Mucosa of stomach (tissue), 1 donor: ENCODE data around the gene MYG1.
A peak's percentile ranks its signal among the peaks of the same experiment; 100 is the strongest.

Experiments
- H3K27me3 ChIP-seq: one replicate; pipeline ENCODE4 v1.7.0; 2013; ENCODE audit warnings: mild to moderate bottlenecking, low read length; ENCODE audit not compliant: control insufficient read depth, insufficient read depth
- H3K36me3 ChIP-seq: one replicate; pipeline ENCODE4 v1.7.0; 2013; ENCODE audit warnings: low read length; ENCODE audit not compliant: control insufficient read depth, insufficient read depth
- H3K4me1 ChIP-seq: one replicate; pipeline ENCODE4 v1.7.0; 2013; ENCODE audit warnings: mild to moderate bottlenecking, low read length; ENCODE audit not compliant: control insufficient read depth, insufficient read depth
- H3K4me3 ChIP-seq: one replicate; pipeline ENCODE4 v1.7.0; 2013; ENCODE audit warnings: low read length
- H3K9ac ChIP-seq: one replicate; pipeline ENCODE4 v1.7.0; 2013; ENCODE audit warnings: mild to moderate bottlenecking, low read length, moderate library complexity
- H3K9me3 ChIP-seq: one replicate; pipeline ENCODE4 v1.7.0; 2013; ENCODE audit warnings: mild to moderate bottlenecking, low read length, moderate library complexity; ENCODE audit not compliant: control insufficient read depth
- donor health status: Pancreatic carcinoma.

Gene MYG1

GRCh38 chr12:53299454-53300180 is at the start of gene MYG1:
Gene MYG1, plus strand, starts transcription at chr12:53299695. Its CDS starts 43 bp downstream, at chr12:53299738.
- peaks cover 14% of the 10 kb centered on the region for H3K4me1 ChIP-seq

GRCh38 chr12:53251477-53252348 is 47.8 kb upstream of the MYG1 start:
- Histone ChIP-seq H3K4me1 (peaks cover 22% of the 10 kb centered on the region), H3K4me3 (peak overlapping the region; percentile 76), H3K36me3 (peaks cover 6% of the 10 kb centered on the region), H3K27me3 (no peaks in the 10 kb centered on the region), H3K9ac (peak overlapping the region; percentile 93), H3K9me3 (no peaks in the 10 kb centered on the region)

More at GRCh38 chr12:53299454-53300180, at the start of gene MYG1:
- no peaks in the 10 kb centered on the region for H3K9me3 ChIP-seq
- no peaks in the 10 kb centered on the region for H3K36me3 ChIP-seq
- H3K27me3 ChIP-seq = no peaks in the 10 kb centered on the region
- H3K9ac ChIP-seq = peak within 1 kb of the TSS; percentile 63
- H3K4me3 ChIP-seq = peak within 1 kb of the TSS; percentile 86

GRCh38 chr12:53252349-53252916 is 47.1 kb upstream of the MYG1 start:
- H3K9me3 ChIP-seq = no peaks in the 10 kb centered on the region
- H3K4me1 ChIP-seq = peaks cover 22% of the 10 kb centered on the region
- peaks cover 6% of the 10 kb centered on the region for H3K36me3 ChIP-seq
- H3K9ac ChIP-seq = peak overlapping the region; percentile 93
- H3K27me3 ChIP-seq = no peaks in the 10 kb centered on the region
- peak overlapping the region; percentile 76 for H3K4me3 ChIP-seq

GRCh38 chr12:53253298-53253697 is 46.2 kb upstream of the MYG1 start:
- Histone ChIP-seq H3K9ac (peak overlapping the region; percentile 93), H3K4me1 (peaks cover 22% of the 10 kb centered on the region), H3K27me3 (no peaks in the 10 kb centered on the region), H3K9me3 (no peaks in the 10 kb centered on the region), H3K4me3 (no peak overlapping the region), H3K36me3 (peaks cover 6% of the 10 kb centered on the region)

GRCh38 chr12:53254816-53255545 is 44.5 kb upstream of the MYG1 start:
- no peaks in the 10 kb centered on the region for H3K9me3 ChIP-seq

GRCh38 chr12:53255996-53256395 is 43.5 kb upstream of the MYG1 start:
- Histone ChIP-seq H3K4me1 (peaks cover 20% of the 10 kb centered on the region), H3K36me3 (peaks cover 6% of the 10 kb centered on the region)

More at GRCh38 chr12:53254816-53255545, 44.5 kb upstream of the MYG1 start:
- H3K27me3 ChIP-seq = no peaks in the 10 kb centered on the region
- H3K4me1 ChIP-seq = peaks cover 22% of the 10 kb centered on the region
- no peak overlapping the region for H3K4me3 ChIP-seq
- peaks cover 6% of the 10 kb centered on the region for H3K36me3 ChIP-seq
- no peak overlapping the region for H3K9ac ChIP-seq

GRCh38 chr12:53258541-53259539 is 40.7 kb upstream of the MYG1 start:
- no peak overlapping the region for H3K9ac ChIP-seq
- no peaks in the 10 kb centered on the region for H3K9me3 ChIP-seq
- H3K36me3 ChIP-seq = peaks cover 3% of the 10 kb centered on the region
- H3K4me3 ChIP-seq = no peak overlapping the region
- no peaks in the 10 kb centered on the region for H3K4me1 ChIP-seq
- no peaks in the 10 kb centered on the region for H3K27me3 ChIP-seq

More at GRCh38 chr12:53255996-53256395, 43.5 kb upstream of the MYG1 start:
- no peaks in the 10 kb centered on the region for H3K27me3 ChIP-seq
- H3K4me3 ChIP-seq = no peak overlapping the region
- H3K9ac ChIP-seq = no peak overlapping the region
- H3K9me3 ChIP-seq = no peaks in the 10 kb centered on the region

- Histone ChIP-seq H3K27me3 (no peaks in the 10 kb centered on the region), H3K4me3 (no peak overlapping the region)
Observed at GRCh38 chr12:53259891-53260290, 39.6 kb upstream of the MYG1 start.

GRCh38 chr12:53265783-53266182 is 33.7 kb upstream of the MYG1 start:
- Histone ChIP-seq H3K9me3 (no peaks in the 10 kb centered on the region), H3K9ac (no peak overlapping the region), H3K4me1 (peaks cover 8% of the 10 kb centered on the region), H3K36me3 (no peaks in the 10 kb centered on the region), H3K4me3 (no peak overlapping the region), H3K27me3 (no peaks in the 10 kb centered on the region)

More at GRCh38 chr12:53259891-53260290, 39.6 kb upstream of the MYG1 start:
- no peak overlapping the region for H3K9ac ChIP-seq
- no peaks in the 10 kb centered on the region for H3K36me3 ChIP-seq
- H3K4me1 ChIP-seq = no peaks in the 10 kb centered on the region
- H3K9me3 ChIP-seq = no peaks in the 10 kb centered on the region

GRCh38 chr12:53267306-53267998 is 32.0 kb upstream of the MYG1 start:
- Histone ChIP-seq H3K36me3 (no peaks in the 10 kb centered on the region), H3K4me3 (peak overlapping the region; percentile 96), H3K9ac (peak overlapping the region; percentile 75), H3K4me1 (peaks cover 8% of the 10 kb centered on the region), H3K27me3 (no peaks in the 10 kb centered on the region), H3K9me3 (no peaks in the 10 kb centered on the region)
